ENCODE measurements around the gene GPR137B.
"Not testable (repeated sequence)": the region's sequence is repeated elsewhere in the genome, so short reads cannot be mapped to it uniquely, and the experiment has no call there.

Gene GPR137B

DNA sequence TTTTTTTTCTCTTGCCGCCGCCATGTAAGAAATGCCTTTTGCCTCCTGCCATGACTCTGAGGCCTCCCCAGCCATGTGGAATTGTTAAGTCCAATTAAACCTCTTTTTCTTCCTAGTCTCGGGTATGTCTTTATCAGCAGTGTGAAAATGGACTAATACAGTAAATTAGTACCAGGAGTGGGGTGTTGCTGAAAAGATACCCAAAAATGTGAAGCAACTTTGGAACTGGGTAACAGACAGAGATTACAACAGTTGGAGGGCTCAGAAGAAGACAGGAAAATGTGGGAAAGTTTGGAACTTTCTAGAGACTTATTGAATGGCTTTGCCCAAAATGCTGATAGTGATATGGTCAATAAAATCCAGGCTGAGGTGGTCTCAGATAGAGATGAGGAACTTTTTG is 19.4 kb downstream of the GPR137B start:
- not testable (repeated sequence) for DNase-seq

DNA sequence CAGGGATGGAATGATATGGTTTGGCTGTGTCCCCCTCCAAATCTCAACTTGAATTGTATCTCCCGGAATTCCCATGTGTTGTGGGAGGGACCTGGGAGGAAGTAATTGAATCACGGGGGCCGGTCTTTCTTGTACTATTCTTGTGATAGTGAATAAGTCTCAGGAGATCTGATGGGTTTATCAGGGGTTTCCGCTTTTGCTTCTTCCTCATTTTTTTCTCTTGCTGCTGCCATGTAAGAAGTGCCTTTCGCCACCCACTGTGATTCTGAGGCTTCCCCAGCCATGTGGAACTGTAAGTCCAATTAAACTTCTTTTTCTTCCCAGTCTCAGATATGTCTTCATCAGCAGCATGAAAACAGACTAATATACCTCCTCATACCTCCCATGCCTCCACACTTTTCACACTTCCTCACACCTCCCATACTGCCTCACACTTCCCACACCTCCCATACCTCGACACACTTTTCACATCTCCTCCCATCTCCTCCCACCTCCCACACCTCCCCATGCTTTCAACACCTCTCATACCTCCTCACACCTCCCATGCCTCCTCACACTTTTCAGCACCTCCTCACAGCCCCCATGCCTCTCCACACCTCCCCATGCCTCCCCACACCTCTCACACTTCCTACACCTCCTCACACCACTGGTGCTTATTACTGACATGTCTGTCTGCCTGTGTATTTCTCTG is 21.3 kb downstream of the GPR137B start:
- no peak for DNase-seq

DNA sequence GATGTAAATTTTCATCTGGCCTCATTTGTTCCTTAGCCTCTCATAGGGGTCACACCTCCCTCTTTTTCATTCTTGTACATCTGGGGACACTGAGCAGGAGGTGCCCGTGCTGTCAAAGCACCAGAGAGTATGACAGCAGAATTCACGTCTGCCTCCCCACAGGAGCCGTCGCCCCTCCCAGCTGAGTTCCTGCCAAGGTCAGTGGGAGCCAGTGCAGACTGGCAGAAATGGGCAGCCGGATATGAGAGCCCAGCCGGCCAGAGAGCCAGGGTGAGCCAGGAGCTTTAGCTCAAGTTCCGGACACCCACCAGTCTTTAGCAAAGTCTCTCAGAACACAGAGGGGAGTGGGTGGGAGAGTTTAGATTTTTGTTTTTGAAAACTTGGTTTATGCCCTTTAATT is 21.9 kb downstream of the GPR137B start:
- no peak for DNase-seq

DNA sequence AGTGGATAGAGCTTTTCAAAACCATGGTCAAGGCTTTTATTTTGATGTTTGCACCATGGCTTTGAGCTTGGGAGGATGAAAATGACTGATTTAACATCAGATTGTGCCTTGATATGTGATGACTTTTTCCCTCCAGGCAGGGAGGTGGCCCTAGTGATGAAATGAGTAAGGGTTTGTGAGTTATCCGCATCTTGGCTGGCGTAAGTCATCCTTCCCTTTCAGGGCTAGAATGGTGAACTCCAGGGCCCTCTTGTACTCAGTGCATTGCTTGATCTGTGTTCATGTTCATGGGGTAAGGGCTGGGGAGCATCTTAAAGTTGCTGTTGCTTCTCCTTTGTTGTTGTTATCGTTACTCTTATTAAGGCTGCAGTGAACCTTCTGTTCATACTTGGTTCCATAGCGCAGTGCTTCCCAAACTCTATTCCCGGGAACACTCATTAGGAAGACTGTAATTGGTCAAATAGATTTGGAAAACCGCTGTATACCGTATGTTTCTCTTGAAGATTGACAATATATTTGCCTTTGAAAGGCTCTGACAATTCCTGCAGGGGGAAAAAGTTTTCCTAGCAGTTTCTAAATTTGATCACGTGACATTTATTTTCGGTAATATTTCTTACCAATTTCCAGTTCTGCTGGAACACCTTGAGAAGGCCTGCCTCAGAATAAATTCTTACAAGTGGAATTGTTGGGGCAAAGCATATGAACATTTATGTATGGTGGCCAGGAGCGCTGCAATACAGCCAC is 23.1 kb downstream of the GPR137B start:
- no peak for DNase-seq

DNA sequence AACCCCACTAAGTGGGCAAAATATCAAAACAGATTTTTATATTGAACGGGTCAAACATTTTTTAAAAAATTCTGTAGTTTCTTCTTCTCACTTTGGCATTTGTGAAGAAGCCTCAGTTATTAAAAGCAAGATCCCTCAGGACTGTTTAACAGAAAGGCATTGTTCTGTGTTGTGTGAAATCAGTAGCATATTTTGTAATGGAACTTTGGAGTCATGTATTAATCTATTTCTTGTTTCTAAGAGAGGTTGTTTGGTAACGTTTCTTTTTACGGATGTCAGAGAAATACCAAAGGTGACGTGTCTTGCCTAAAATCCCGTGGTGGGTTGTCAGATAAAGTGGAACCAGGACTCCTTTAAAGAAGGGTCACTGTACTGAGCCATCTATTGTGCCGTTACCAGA is 23.7 kb downstream of the GPR137B start:
- no peak for DNase-seq

DNA sequence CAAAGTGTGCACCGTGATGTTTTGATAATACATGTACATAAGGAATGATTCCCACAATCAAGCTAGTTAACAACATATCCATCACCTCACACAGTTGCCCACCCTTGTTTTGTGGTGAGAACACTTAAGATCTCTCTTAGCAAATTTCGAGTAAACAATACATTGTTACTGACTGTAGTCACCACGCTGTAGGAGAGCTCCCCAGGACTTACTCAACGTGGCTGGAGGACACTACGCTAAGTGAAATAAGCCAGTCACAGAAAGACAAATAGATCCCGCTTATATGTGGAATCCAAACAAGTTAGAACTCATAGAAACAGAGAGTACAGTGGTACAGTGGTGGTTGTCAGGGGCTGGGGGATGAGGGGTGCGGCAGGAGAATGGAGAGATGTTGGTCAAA is 24.8 kb downstream of the GPR137B start:
- DNase-seq = no peak

DNA sequence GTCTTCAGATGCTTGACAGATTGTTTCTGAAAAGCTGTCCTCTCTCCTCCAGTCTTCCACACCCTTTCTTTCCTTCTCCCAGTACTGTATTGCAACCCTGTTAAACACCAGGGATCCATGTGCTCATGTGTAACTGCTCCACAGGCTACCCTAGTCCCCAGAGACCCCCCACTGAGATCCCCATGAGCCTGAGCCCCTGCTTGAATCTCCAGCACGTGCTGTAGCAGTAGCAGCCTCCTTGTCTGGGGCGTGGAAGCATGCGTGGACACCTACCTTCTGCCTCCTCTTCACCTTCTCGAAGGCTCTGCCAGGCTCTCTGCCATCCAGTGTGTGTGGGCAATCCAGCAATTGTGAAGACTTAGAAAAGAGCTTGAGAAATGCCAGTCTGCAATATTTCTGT is 25.2 kb downstream of the GPR137B start:
- no peak for DNase-seq

DNA sequence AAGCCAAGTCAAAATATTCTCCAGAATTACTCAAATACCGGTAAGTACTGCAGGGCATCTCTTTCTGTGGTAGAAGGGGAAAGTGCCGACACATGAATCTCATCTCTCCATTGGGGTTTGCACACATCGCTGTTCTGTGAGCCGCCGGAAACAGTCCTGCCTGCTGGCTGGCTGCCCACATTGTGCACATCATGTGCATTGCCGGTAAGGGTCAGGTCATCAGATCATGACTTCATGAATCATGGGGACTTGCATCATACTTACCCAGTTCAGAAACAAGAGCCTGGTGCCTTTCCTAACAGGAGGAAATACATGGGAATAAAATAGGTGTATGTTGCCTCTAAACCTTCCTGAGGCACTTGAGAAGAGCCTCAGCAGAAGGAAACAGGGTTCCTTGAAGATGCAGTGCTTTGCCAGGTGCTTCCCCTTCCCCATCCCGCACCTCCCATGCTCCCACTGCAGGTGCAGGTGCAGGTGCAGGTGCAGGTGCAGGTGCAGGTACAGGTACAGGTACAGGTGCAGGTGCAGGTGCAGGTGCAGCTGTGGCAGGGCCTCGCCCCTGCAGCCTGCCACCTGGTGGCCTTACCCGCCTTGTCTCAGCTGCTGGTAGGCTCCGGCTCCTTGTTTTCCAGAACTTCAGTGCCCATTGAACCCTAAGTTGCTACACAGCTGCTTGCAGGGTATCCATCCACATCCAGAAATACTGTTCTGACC is 26.5 kb downstream of the GPR137B start:
- DNase-seq = no peak

DNA sequence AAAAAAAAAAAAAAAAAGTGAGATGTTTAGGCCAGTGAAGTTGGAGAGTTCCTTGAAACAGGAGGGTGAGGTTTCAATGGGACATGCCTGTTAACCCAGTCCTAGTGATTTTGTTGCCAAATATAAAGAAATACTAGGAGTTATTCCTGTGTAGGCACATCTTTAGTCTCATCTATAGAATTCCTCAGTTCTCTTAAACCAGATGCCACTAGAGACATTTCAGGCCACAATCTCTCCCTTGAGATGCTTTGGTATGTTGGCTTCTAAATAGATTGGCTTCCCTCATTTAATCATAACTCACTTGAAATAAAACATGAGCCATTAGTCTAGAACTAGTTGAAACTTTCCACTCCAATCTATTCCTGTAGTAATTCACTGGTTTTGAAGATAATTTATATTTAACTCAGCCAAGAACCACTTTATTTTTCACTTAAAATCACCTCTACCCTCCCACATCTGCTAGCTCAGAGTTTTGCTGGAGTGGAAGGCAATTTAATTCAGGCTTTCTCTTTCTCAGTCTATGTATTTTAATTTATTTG is 29.8 kb downstream of the GPR137B start:
- DNase-seq = no peak

DNA sequence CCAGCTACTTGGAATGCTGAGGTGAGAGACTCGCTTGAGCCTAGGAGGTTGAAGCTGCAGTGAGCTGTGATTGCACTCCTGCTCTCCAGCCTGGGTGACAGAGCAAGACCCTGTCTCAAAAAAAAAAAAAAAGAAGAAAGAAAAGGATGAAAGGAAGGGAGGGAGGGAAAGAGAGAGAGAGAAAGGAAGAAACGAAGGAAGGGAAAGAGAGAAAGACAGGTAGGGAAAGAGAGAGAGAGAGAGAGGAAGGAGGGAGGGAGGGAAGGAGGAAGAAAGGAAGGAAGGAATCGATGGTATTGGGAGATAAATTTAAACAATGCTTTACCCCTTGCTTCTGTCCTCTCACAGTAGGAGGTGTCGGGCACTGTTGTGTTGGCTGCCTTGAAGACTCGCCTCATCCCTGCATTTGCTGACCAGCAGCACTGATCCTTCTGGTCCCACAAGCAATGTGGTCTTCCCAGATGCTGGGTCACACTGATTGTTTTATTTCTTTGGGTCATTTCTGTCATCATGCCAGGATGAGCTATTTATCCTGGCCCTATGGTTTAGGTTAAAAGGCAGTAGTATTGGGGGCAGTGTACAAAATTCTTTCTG is 30.9 kb downstream of the GPR137B start:
- DNase-seq = no peak

DNA sequence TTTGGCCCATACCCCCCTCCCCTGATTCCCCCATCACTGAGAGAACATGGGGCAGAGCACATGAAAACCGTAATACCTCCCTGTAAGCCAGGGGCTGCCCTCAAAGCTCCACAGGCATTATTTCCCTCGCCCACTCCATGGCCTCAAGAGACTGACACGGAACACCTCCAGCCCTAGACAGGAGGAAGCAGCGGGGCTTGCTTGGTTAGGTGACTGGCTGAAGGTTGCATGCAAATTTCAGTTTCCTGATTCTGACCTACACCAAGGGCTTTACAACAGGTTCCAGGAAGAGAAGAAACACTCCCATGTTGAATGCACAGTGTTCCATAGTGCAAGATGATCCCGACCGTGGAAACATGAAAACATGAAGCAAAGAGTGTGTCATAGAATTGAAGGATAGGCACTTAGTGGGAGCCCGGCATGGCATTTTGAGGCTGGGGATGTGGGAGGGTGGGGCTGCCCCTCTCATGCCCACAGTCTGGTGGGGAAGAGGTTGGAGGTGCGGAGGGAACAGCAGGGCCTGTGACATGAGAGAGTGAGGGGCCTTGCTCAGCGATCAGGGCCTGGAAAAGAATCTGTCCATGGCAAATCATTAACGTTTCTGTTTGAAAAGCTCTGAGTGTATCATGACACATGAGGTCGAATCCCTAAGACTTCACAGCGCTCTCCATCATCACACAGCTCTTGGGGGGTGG is 33.5 kb downstream of the GPR137B start:
- no peak for DNase-seq

DNA sequence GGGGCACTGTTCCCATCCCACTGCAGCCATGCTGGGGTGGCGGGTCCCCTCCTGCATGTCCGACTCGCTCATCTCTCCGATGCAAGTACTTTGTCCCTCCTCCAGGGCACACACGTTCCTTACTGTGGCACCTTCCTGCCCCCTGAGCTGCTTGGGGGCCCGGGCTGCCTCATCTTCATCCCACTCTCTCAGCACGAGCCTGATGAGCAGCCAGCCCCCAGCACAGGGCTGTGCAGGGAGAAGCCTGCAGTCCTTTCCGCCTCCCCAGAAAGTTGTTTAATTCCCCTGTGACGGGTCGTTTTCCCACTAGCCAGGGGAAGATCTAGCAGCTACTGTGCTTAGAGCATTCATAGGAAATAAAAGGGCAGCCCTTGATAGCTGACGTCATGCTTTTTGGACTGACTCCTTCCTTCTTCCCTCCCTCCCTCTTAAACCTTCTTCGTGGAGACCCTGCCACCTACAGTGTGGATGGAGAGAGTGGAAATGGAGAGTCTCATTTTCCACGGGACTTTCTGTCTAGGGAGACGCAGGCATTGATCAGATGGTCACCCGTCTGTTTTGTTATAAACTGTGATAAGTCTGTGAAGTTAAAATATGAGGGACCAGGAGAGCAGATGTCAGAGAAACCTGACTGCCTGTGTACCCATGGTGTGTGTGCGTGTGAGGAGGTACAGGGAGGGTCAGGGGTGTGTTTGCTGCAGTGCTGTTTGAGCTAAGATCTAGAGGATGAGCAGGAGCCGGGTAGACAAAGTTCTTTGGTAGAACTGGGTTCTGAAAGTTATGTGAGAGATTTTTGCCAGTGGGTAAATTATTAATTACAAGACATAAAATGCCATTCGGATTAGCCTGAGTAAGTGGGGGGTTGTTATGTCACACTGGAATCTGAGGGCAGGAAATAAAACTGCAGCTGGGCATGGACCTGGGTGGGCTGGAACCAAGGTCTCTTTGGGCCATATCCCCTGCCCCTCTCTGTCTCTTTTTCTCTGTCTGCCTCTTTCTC is 34.3 kb downstream of the GPR137B start:
- DNase-seq = no peak

DNA sequence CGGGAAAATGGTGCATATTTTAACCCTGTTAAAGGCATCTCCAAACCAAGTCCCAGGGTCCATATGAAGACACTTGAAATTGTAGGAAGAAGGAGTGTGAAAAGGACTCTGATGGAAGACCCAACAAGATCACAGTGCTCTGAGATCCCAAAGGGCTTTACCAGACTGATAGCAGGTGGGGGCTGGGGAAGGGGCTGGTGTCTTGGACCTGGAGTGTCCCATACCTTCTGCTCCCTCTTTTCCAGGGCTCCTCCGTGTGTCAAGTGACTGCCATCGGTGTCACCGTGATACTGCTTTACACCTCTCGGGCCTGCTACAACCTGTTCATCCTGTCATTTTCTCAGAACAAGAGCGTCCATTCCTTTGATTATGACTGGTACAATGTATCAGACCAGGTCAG is 37.3 kb downstream of the GPR137B start:
- no peak for DNase-seq

DNA sequence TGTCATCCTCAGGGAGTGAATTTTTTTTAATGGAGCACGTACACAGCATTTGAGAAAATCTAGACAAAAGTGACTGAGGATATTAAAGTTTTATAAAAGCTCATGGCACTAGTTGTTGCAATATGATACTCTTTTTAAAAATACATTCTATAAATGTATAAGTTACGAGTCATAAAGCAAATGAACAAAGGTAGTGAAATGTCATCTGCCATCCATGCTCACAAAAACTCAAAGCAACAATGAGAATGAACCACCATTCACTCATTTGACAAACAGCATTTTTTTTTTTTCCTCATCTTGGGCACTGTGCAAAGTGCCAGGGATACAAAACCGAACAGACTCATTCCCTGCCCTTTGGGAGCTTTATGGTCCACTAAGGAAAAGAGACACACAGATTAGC is 38.7 kb downstream of the GPR137B start:
- DNase-seq = no peak

DNA sequence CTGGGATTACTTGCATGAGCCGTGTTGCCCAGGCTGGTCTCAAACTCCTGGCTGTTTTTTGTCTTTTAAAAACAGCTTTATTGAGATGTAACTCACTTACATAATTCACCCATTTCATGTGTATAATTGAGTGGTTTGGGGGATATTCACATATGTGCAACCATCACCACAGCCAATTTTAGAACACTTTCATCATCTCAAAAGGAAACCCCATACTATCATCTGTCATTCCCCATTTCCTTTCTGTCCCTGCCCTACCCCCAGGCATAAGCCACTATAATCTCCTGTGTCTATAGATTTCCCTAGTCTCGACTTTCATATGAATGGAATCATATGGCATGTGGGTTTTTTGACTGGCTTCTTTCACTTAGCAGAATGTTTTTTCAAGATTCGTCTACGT is 43.3 kb downstream of the GPR137B start:
- DNase-seq = no peak

DNA sequence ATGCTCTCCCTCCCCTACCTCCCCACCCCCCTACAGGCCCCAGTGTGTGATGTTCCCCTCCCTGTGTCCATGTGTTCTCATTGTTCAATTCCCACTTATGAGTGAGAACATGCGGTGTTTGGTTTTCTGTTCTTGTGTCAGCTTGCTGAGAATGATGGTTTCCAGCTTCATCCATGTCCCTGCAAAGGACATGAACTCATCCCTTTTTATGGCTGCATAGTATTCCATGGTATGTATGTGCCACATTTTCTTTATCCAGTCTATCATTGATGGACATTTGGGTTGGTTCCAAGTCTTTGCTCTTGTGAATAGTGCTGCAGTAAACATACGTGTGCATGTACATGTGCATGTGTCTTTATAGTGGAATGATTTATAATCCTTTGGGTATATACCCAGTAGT is 44.1 kb downstream of the GPR137B start:
- not testable (repeated sequence) for DNase-seq

DNA sequence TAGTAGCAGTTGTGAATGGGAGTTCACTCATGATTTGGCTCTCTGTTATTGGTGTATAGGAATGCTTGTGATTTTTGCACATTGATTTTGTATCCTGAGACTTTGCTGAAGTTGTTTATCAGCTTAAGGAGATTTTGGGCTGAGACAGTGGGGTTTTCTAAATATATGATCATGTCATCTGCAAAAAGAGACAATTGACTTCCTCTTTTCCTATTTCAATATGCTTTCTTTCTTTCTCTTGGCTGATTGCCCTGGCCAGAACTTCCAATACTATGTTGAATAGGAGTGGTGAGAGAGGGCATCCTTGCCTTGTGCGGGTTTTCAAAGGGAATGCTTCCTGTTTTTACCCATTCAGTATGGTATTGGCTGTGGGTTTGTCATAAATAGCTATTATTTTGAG is 45.7 kb downstream of the GPR137B start:
- not testable (repeated sequence) for DNase-seq

DNA sequence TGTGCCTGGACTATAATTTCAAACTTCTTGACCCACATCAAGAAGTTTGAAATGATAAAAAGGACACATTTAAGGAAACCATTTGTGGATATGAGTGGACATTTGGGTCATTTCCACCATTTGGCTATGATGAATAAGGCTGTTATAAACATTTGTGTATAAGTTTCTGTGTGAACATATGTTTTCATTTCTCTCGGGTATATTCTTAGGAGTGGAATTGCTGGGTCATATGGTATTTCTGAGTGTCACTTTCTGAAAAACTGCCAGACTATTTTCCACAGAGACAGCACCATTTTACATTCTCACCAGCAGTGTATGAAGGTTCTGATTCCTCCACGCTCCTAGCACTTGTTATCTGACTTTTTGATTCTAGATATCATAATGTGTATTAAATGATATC is 50.8 kb downstream of the GPR137B start:
- no peak for DNase-seq

DNA sequence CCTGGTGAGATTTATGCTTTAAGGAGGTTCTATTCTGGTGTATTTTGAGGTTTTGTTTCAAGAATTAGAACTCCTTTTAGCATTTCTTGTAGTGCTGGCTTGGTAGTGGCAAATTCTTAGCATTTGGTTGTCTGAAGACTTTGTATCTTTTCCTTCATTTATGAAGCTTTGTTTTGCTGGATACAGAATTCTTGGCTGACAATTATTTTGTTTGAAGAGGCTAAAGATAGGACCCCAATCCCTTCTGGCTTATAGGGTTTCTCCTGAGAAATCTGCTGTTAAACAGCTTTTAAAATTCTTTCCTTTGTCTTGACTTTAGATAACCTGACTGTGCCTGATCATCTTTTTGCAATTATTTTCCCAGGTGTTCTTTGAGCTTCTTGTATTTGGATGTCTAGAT is 58.6 kb downstream of the GPR137B start:
- DNase-seq = no peak

DNA sequence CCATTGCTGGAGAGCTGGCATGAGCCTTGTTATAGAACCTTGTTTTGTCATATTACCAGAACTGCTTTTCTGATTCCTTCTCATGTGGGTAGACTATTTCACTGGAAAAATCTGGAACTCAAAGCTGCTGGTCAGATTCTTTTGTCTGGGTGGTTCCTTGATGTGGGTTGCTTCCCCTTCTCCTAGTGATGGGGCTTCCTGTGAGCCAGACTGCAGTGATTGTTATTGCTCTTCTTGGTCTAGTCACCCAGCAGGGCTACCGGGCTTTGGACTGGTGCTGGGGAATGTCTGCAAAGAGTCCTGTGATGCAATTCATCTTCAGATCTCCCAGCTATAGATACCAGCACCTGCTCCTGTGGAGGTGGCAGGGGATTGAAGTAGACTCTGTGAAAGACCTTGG is 59.4 kb downstream of the GPR137B start:
- no peak for DNase-seq

DNA sequence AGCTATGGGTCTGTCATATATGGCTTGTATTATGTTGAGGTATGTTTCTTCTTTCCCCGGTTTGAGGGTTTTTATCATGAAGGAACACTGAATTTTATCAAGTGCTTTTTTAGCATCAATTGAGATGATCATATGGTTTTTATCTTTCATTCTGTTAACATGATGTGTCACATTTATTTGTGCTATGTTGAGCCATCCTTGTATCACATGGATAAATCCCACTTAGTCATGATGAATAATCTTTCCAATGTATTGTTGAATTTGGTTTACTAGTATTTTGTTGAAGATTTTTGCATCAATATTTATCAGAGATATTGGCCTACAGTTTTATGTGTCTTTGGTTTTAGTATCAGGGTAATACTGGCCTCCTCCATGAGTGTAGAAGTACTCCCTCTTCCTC is 61.7 kb downstream of the GPR137B start:
- DNase-seq = no peak
